ENCODE measurements around the gene DCAF12.
"Not testable (repeated sequence)": the region's sequence is repeated elsewhere in the genome, so short reads cannot be mapped to it uniquely, and the experiment has no call there.

Gene DCAF12

DNA sequence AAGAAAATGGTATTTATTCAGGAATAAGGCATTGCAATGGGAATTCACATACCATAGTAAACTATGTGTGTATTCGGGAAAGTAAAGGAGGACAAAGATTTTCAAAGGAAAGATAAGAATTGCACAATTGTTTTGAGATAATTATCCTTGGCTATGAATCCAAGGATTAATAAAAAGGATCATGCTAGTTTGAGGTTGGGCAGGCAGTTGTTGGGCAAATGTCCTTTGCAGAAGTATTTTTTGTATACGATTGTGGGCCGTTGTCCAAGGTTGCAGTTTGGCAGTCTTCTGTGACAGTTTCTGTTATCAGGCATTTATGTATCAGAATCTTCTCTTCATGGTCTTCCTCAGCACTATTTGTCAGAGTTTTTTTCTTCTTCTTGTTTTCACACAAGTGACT lies 67.2 kb downstream of the DCAF12 start:
- no peak for DNase-seq

DNA sequence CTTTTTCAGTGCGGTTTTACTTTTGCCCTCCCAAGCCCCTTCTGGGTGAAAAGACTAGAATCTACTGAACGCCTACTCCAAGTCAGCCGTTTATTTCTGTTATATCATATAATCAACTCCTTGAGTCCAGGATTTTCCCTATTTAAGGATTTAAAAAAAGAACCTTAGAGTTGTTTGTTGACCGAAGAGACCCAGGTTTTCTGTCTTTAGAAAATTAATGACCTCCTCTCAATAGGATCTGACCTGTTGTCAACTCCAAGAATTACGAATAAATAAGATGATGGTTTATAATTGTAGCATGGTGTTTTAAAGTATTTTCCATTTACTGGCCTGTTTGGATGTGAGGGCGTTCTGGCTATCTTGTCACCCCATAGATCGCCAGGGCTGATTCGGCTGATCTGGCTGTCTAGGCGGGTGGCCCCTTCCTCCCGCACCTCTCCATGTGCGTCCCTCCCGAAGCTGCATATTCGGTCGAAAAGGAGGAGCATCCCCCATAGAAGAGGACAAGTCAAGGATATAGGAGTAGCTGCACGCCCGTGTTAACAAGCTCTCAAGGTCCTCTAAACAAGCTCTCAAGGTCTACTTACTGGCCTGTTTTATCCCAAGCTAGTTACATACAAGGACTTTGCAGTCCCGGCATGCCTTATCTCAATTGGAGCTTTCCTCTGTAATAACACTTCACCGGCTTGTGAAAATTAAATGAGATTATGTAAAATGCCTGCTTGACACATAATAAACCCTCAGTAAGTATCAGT lies 76.7 kb downstream of the DCAF12 start:
- DNase-seq: no peak

DNA sequence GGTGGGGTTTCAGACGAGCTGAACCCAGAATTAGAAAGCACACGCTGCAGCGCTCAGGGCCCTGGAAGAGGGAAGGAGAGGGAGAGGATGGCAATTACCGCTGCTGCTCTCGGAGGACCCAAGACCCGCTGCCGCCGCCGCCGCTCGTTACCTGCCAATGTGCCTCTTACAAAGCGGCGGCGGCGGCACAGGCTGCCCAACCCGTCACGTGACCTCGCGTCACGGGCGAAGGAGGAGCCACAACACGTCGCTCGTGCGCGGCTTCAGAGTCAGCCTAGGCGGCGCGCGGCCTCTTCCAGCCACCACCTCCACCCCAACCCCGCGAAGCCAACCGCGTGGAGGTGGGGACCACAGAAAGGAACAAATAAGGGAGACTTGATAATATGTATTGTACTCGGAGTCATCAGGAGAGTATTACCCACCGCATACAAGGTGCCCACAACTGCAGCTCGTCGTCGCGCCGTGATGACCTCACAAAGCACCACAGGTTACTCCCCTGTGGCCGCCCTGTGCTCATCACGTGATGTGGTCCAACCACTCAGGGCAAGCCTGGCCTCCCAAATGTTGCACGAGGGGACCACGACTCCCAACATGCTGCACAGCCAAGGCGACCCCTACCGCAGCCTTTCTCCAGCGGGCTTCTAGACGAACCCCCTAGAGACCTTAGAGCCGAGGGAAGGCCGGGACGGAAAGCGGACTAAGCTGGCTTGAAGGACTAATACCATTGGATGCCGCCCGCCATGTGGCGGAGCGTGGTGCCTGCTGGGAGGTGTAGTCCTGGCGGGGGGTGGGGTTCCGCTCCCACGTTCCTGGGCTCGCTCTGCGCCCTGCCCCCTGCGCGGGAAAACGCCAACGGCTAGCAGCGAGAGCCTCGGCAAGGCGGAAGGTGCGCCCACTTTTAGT lies 77.5 kb downstream of the DCAF12 start, which contains the start of gene UBAP2:
Gene UBAP2, minus strand, starts transcription at position 161 of the 903 bp plus-strand sequence. CDS start 31,739 bp downstream, outside the sequence.
- peak; percentile 94 to 95 for DNase-seq

DNA sequence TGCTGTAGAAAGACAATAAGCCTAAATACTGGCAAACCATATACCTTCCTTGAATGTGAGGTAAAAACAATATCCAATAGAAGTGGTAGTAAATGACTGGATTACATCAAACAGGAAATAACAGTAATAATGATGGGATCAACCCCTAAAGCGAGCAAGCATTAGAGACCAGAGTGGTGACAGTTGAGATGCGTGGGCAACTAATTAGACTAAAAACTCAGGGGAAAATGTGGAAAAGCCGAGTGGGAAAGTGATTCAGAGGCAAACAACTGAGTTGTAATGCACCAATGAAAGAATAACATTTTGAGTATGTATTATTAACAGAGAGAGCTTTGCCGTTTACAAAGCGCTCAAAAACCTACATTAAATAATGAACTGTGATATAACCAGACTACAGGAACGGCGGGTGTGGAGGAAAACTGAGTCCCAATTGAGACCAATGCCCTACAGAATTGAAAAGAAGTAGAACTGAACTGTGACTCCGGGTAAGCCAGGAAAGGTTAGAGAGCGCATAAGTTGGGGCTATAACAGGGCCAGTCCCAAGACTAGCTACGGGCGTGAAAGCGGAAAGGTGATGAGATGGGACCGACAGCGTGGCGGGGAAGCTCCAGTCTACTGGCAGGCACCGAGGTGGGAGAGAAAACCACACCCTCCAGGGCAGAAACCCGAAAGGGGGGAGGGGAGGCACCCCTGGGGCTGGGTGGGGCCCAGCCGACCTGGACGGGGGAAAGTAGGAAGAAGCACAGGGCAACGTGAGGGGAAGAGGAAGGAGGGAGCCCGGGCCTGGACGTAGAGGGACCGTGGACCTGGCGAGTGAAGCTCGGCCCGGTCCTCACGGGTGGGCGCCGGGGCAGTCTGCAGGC lies 78.4 kb downstream of the DCAF12 start:
- DNase-seq: peak; percentile 25 to 62

DNA sequence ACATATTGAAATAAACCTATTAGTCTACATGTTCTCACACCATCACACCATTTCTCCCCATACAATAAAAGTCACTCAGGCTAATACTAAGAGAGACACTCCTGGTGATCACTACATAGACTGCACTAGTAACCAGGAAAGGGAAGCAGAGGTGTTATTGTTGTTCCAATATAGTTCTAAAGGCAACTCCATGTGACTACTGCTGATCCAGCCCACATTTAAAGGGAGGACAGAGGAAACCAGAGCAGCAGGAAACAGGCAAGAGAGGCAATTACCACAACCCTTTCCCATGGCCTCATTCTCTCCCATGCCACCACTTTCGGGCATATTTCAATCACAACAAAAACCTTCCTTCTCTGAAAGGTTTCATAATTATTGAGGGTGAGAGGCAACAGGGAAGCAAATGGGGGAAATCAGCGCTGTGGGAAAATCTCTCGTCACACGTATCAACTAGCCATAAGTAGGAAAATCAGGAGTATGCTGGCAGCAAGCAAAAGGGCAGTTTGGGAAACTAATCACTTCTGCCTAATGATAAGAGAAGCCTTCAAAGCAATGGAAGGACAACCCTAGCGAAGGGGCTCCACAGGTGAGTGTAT lies 79.6 kb downstream of the DCAF12 start:
- peak in 1 of 2 donors; percentile 7 for DNase-seq

DNA sequence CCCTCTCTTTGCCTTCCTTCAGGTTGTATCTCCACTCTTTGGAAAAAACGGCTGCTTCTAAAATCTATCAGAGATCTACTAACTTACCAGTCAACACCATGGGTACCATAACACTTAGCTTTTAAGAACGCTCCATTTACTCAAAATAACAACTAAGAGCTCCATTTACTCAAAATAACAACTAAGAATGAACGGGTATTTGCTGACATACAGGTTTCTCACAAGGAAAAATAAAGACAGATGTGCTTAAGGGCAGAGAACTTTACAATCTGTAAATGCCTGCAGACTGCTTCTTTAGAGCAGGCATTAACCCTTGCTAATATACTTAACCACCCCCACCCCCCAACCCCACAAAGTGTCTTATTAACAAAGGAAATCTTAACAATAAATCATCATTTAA lies 80.6 kb downstream of the DCAF12 start:
- no peak for DNase-seq

DNA sequence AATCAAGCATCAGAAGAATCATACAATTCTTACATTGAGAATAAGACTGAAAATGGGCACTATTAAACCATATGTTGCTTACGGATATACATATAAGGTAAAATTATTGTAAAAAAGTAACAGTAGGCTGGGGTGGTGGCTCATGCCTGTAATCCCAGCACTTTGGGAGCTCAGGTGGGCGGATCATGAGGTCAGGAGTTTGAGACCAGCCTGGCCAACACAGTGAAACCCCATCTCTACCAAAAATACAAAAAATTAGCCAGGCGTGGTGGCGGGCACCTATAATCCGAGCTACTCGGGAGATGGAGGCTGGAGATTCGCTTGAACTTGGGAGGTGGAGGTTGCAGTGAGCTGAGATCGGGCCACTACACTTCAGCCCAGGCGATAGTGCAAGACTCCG lies 84.4 kb downstream of the DCAF12 start:
- not testable (repeated sequence) for DNase-seq

DNA sequence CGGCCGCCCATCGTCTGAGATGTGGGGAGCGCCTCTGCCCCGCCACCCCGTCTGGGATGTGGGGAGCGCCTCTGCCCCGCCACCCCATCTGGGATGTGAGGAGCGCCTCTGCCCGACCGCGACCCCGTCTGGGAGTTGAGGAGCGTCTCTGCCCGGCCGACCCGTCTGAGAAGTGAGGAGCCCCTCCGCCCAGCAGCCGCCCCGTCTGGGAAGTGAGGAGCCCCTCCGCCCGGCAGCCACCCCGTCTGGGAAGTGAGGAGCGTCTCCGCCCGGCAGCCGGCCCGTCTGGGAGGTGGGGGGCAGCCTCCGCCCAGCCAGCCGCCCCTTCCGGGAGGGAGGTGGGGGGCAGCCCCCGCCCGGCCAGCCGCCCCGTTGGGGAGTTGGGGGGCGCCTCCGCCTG lies 87.6 kb downstream of the DCAF12 start:
- not testable (repeated sequence) for DNase-seq

DNA sequence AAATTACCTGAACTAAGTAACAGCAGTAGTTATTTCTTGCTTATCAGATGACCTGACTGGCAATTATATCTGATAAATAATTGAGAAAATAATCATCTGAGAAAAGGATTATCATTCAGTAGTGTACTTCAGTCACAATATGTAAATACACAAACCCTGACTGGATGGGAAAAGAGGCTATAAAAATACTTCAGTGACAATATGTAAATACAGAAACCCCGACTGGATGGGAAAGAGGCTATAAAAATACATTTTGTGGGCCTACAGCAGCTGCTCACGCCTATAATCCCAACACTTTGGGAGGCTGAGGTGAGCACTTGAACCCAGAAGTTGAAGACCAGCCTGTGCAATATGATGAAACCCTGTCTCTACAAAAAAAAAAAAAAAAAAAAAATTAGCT lies 88.9 kb downstream of the DCAF12 start:
- DNase-seq: no peak

DNA sequence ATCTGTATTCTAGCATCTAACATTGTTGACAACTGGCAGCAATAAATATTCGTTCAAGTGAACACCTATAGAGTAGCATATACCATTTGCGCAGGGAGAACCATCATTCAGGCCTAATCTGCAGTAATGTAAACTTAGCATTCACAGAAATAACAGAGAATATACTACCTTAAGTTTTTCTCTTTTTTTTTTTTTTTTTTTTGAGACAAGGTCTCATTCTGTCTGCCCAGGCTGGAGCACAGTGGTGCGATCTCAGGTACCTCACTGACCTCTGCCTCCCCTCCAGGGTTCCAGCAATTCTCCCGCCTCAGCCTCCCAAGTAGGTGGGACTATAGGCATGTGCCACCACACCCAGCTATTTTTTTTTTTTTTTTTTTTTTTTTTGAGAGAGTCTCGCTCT lies 89.9 kb downstream of the DCAF12 start:
- no peak for DNase-seq

Data from CD4-positive, alpha-beta T cell treated with Interferon alpha-2 for 1 hour (primary cell).